ENCODE results near the gene KCNN1.
"Not testable (repeated sequence)": the region's sequence is repeated elsewhere in the genome, so short reads cannot be mapped to it uniquely, and the experiment has no call there.

Gene KCNN1

GRCh38 chr19:17966550-17967256 is at the start of gene KCNN1:
KCNN1 (plus strand) TSS chr19:17967107; CDS start chr19:17973889, 6,782 bp downstream.
- no peak for DNase-seq

GRCh38 chr19:17918151-17918550 is 48.8 kb upstream of the KCNN1 start:
- not testable (repeated sequence) for DNase-seq

GRCh38 chr19:17919122-17919521 is 47.8 kb upstream of the KCNN1 start:
- not testable (repeated sequence) for DNase-seq

- DNase-seq: no peak
Measured at GRCh38 chr19:17920527-17920926, 46.4 kb upstream of the KCNN1 start.

- no peak for DNase-seq
Measured at GRCh38 chr19:17922138-17922537, 44.8 kb upstream of the KCNN1 start.

GRCh38 chr19:17926044-17926443 is 40.9 kb upstream of the KCNN1 start:
- no peak for DNase-seq

- DNase-seq: no peak
Measured at GRCh38 chr19:17929056-17929455, 37.9 kb upstream of the KCNN1 start.

GRCh38 chr19:17931532-17932191 is 35.2 kb upstream of the KCNN1 start:
- peak; percentile 89 to 92 (median 91) for DNase-seq

GRCh38 chr19:17932485-17933338 is 34.2 kb upstream of the KCNN1 start, which contains the start of gene CCDC124:
CCDC124 (plus strand) TSS chr19:17933015; CDS start chr19:17936421, 3,406 bp downstream.
- peak; percentile 97 to 98 (median 97) for DNase-seq

- DNase-seq: peak in 1 of 3 donors; percentile 38
Measured at GRCh38 chr19:17933414-17934129, 33.3 kb upstream of the KCNN1 start.

GRCh38 chr19:17936379-17936778 is 30.5 kb upstream of the KCNN1 start:
- no peak for DNase-seq

GRCh38 chr19:17937371-17937900 is 29.5 kb upstream of the KCNN1 start:
- no peak for DNase-seq

- peak; percentile 86 to 91 (median 89) for DNase-seq
Measured at GRCh38 chr19:17938092-17938845, 28.6 kb upstream of the KCNN1 start.

GRCh38 chr19:17942181-17942580 is 24.7 kb upstream of the KCNN1 start:
- DNase-seq: no peak

GRCh38 chr19:17942582-17943273 is 24.2 kb upstream of the KCNN1 start:
- no peak for DNase-seq

- DNase-seq: no peak
Measured at GRCh38 chr19:17943274-17944221, 23.4 kb upstream of the KCNN1 start.

- DNase-seq: no peak
Measured at GRCh38 chr19:17944301-17944700, 22.6 kb upstream of the KCNN1 start.

- DNase-seq: peak in 2 of 3 donors; percentile 25 to 44
Measured at GRCh38 chr19:17946965-17947784, 19.7 kb upstream of the KCNN1 start.
